CD4-positive, alpha-beta T cell treated with Interferon alpha-2 for 1 hour (primary cell): ENCODE measurements around the gene ADH1C.

ENCODE experiments used
- DNase-seq, 2 donors: peaks; one replicate each; pipeline ENCODE4 v3.0.0-alpha.2; 2020 to 2022

ADH1C gene

GRCh38 chr4:99293357-99293756 lies 59.2 kb downstream of the ADH1C start:
- no peak for DNase-seq

DNA sequence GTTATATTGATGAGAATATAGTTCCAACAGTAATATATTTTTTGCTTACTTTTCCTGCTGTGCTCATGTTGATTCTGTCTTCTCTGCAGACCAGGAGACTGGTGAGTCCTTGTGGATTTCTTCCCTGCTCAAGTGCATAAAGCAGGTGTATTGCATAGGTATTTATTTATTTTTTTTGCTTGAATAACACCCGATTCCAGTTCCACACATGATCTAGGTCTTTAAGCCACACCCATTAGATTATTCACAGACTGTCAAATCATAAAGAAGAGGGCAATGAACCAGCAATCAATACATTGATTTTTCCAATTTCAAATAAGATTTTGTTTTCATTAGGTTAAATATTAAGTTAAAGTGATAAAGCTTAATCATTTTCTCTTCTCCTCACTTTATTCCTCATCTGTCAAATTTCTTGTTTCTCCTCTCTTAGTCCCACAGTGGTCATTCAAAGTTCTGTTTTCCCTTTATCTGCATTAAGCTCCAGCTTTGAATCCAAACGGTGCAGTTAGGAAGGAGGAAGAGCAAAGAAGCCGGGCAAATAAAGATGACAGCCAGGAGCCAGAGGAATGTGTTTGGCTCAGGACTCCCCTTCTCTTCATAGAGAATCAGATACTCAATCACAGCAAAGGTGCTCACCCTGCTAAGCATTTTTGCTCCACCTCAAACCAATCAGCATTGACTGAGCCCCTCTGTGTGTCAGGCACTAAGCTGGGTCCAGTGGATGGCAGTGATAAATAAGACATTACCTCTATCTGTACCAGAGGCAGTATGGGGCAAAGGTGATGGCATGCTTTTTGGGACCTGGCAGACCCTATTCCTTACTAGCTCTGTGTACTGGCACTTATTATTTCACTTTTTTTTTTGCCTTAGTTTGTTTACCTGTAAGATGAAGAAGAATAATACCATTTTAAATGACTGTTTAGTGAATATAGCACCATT lies 61.4 kb downstream of the ADH1C start, which contains the start of gene ADH1A:
Gene ADH1A (minus strand): TSS at position 138 of the 939 bp plus-strand sequence. CDS start 71 bp downstream, at position 67.
- no peak for DNase-seq
